SKM-1 (cell line): ENCODE measurements around the gene GATC.
"Not testable (repeated sequence)": the region's sequence is repeated elsewhere in the genome, so short reads cannot be mapped to it uniquely, and the experiment has no call there.

Experiments
- DNase-seq: peaks from one replicate; lab custom pipeline; 2025; ENCODE audit not compliant: unreplicated experiment; lab: John Stamatoyannopoulos, UW

The GATC gene

DNA sequence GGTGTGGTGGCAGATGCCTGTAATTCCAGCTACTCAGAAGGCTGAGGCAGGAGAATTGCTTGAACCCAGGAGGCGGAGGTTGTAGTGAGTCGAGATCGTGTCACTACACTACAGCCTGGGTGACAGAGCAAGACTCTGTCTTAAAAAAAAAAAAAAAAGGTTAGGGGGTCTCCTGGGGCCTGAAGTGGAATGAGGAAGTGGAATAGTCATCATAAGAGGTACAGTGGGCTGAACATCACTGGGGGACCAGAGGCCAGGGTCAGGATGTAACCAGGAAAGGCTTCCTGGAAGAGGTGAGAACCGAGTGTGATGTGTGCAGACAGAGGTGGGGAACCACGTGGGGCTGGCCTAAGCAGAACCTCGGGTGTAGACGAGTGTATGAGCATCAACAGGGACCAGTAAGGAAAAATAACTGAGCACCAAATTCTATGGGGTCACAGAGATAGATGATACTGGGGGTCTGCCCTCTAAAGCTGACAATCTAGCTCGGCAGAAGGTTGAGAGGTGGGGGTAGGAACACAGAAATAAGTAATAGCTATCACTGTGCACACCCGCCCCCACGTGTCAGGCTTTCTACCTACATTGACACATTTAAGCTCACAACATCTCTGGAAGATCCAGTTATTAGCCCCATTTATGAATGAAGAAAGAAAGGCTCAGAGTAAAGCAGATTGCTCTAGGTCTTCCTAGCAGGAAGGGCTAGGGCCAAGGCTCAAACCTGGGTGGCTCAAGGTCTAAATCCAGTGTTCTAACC is 13.3 kb upstream of the GATC start:
- DNase-seq: no peak

DNA sequence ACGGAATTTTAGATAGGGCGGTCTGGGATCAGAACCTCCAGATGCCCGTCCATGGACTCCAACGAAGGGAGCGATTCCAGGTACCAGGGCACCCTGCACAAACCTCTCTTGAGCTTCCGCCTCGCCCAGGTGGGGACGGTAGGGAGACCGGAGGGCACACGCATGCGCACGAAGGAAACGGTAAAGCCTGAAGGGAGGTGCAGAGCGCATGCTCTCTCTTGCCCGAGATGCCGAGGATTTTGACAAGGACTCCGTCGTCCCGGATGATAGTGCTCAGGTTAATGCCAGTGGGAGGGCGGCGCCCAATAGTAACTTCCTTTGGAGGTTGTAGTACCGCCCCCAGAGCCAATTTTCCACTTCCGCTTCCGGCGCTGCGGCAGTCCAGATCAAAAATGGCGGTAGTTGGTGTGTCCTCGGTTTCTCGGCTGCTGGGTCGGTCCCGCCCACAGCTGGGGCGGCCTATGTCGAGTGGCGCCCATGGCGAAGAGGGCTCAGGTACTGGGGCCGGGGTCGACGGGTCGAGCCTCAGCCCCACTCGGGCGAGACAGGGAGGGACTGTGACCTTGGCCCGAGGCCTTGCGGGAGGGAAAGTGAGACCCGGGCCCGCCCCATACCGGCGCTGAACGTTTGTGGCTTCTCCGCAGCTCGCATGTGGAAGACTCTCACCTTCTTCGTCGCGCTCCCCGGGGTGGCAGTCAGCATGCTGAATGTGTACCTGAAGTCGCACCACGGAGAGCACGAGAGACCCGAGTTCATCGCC is 8.3 kb upstream of the GATC start, which contains the start of gene COX6A1:
TSS of gene COX6A1 (plus strand) at position 379 of the 760 bp plus-strand sequence. CDS start at position 393, 14 bp downstream.
- DNase-seq: peak; percentile 89

DNA sequence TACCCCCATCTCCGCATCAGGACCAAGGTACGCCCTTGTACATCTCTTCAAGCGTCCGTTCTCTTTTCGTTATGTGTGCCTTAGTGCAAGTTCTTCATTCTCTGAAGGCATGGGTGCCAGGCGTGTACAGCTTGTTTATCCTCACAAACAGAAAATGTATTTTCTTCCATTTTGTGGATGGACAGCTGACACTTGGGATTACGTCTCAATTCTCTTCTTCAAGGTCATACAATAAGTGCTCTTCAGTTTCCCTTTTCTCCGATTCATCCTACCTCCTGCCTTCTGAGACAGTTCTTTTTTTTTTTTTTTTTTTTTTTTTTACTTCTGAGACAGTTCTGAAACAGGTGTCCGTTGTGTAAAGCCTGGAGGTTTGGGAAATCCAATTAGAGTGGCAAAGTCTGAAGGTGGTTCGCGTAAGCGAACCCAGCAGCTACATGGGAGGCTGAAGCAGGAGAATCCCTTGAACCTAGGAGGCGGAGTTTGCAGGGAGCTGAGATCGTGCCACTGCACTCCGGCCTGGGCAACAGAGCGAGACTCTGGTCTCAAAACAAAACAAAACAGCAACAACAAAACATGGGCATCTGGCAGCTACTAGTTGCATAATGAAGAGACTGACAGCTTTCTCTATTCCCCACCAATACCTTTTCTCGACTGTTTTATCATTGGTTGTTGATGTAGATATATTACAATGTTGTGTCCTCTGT is 7.6 kb upstream of the GATC start:
- DNase-seq: no peak

DNA sequence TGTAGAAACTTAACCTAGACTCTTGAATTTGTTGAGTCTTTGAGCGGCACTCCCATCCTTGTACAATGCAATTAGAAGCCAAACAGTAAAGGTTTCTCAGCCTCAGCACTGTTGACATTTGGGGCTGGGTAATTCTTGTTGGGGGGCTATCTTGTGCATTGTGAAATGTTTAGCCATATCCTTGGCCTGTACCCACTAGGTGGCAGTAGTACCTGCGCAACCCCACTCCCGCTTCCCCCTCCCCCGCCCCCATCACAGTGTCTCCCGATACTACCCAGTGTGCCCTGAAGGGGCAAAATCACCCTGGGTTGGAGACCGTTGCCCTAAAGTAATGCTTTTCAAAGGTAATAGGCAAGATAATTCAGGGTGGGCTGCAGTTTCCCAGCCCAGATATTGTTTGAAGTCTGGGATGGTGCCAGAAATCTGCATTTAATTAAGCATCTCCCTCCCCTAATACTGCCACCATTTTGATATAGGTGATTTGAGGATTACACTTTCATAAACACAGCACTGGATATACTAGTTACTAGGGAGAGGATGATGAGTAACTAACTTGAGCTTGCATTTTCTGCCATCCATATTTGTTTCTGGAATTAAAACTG is 6.5 kb upstream of the GATC start:
- DNase-seq: no peak

DNA sequence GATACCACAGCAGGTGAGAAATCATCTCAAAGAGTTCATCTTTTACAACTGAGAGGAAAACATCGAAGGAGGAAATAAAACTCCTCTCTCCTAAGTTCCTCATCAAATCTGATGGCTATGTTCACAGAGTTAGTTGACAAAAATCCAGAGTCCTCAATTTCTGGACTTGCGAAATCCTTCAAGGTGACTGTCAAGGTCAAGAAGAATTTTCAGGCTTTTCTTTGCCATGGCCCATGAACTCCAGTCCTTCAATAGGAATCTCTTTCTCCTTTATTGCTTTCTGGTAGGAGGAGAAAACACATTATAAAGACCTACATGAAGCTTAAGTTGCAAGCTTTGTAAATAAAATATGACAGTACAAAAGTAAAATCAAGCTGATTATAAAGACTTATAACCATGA is 1.6 kb upstream of the GATC start:
- no peak for DNase-seq

DNA sequence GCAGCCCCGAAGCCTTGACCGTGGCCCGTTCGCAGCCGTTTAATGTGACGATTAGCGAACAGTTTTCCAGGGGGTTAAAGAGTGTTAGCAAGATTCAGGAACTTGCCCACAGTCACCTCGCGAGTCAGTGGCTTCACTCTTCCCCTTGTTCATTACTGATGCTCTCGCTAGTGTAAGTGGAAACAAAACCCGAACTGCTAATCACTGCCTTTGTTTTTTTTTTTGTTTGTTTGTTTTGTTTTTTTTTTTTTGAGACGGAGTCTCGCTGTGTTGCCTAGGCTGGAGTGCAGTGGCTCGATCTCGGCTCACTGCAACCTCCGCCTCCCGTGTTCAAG is 567 bp downstream of the GATC start:
- not testable (repeated sequence) for DNase-seq

DNA sequence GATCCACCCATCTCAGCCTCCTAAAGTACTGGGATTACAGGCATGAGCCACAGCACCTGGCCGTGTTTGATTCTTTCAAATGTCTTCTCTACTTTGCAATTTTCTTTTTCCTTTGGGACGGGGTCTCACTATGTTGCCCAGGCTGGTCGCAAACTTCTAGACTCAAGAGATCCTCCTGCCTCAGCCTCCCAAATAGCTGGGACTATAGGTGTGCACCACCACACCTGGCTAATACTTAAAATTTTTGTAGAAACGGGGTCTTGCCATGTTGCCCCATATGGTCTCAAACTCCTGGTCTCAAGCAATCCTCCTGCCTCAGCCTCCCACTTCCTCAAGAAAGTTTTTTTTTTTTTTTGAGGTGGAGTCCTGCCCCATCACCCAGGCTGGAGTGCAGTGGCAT is 1.7 kb downstream of the GATC start:
- no peak for DNase-seq

DNA sequence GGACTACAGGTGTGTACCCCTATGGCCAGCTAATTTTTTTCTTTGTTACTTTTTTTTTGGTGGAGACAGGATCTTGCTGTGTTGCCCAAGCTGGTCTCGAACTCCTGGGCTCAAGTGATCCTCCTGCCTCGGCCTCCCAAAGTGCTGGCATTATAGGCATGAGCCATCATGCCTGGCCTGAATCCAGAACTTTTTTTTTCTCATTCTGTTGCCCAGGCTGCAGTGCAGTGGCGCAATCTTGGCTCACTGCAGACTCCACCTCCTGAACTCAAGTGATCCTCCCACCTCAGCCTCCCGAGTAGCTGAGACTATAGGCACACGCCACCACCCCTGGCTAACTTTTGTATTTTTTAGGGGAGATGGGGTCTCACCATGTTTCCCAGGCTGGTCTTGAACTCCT is 6.3 kb downstream of the GATC start:
- DNase-seq: not testable (repeated sequence)

DNA sequence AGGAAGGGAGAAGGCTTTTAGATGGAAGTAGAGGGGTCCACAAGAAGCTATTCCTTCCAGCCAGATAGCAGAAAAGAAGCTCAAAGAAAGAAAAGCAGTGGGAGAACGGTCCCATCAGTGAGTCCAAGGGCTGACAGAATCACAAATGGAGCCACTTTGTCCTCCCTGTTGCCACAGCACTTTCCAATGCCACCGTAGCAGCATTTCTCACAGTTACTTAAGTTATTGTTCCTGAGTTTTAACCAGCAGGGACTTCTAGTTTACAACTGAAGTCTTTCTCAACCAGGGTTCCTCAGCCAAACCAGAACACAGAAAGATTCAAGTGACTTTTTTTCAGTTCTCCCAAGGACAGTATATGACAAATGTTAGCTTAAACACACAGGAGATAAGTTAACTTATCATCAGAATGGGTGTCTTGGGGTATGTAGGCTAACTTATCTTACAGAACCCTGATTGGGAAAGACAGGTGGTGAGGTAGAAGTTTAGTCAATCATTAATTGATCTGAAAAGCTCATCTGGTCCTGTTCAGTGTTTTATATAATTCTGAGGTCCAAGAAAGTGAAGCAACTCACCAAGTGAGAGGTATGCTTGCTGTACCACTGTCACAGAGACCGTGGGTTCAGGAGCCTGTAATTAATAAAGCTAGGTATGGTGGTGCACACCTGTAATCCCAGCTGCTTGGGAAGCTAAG is 7.0 kb downstream of the GATC start:
- no peak for DNase-seq

DNA sequence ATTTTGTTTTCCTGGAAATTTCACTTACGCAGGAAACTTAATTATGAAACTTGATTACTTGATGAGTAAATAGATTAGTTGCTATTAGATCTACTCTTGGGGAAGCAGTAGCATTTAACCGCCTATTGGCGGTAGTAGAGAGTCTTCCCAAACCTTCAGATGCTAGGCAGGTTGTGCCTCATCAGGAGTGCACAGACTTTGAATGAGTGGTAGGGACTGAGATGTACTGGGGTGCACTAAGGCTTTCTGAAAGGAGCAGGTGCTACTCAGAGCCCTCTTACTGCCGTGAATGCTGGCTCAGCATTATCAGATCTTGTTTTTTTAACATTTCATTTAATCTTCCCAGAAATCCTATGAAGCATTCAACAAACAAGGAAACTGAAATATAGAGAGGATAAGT is 7.7 kb downstream of the GATC start:
- no peak for DNase-seq

DNA sequence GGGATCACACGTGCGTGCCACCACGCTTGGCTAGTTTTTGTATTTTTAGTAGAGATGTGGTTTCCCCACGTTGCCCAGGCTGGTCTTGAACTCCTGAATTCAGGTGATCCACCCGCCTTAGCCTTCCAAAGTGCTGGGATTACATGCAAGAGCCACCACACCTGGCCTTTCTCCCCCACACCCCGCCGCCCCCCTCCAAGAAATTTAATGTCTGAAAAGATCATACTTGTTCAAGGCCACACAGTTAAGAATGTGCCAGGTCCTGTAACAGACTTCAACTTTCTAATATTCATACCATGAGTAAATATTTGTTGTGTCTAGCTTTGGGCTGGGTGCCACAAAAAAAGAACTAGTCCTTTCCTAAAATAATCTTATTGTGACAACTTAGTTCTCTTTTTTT is 9.1 kb downstream of the GATC start:
- no peak for DNase-seq

DNA sequence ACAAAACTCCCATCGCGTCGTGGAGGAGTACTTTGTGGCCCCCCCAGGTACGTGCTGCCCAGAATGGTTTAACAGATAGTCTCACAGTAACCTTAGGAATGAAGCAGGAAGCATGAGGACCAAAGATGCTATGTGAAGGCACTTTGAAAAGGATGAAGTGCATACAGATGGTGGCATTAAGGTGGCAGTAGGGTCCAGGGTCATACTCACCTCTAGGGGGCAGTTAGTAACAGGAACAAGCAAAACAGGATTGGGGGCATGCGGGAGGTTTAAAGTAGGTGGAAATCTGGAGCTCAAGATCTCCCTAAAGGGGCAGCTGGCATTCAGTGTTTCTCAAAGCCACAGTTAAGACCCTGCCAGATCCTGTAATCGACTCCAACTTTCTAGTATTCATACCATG is 10.9 kb downstream of the GATC start:
- DNase-seq: no peak

DNA sequence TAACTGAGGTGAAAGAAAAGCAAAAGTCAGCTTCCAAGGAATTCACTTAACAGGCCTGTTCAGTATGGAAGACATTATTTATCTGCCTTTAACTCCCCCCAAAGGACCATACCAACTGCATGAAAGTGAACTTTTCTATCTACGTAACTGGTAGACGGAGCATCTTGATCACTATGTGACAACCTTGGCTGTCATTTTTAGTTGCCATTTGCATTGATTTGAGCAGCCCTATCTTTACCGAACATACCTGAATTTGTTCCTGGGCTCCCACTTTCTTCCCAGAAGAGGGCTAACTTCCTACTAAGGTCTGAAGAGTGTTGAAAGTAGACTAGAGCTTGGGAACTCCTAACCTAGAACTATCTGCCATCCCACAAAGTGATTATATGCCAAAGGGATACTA is 13.9 kb downstream of the GATC start:
- no peak for DNase-seq

DNA sequence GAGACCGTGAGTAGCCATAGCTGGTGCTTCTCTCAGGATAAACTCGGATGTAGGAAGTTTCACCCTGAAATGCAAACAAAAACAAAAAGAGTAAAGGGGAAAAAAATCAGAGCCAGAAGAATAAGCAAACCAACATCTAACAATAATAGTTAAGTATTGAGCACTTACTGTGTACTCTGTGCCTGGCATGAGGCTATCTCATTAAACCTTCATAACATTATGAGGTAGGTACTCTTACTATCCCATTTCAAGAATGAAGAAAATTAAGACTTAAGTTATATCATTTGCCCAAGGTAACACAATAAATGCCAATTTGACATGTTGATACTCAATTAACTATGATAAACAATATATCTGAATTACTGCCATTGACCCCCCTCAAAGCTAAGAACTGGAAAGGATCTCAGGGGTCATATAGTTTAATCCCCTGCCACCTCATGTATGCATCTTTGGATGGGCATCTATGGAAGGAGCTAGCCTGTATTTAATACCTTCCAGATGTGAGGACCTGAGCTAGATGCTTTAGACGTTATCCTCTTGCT is 15.9 kb downstream of the GATC start:
- DNase-seq: no peak

DNA sequence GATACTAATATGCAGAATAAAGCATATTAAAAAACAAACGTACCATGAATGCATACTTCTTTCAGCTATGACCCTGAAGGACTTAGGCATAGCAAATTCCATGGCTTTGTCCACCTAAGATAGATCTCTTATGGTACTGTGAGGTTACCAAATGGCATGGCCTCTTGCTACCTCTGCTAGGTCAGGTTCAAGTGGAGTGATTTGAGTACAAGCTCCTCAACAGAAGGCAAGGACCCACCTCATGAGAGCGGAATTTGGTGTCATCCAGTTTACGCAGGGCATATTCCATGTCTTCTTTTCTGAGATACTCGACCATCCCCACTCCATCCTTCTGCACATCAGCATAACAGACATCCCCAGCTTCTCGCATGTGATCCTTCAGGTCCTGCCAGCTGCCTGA is 17.5 kb downstream of the GATC start:
- no peak for DNase-seq

DNA sequence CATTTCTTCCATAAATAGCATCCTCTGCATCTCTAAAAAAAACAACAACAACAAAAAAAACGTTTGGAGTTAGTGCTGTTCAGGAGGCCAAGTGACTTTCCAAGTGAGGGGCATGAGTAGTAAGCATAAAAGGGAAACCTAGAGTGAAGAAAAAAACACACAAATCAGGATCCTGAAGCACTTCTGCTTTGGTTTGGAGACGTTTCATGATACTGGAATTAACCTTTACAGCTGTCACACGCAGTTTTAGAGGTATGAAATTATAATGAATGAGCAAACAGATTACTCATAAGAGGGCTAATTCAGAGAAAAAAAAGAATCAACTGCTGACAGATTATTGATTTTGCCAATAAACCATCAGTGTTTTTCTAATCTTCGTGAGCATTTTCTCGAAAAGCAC is 19.5 kb downstream of the GATC start:
- DNase-seq: no peak

DNA sequence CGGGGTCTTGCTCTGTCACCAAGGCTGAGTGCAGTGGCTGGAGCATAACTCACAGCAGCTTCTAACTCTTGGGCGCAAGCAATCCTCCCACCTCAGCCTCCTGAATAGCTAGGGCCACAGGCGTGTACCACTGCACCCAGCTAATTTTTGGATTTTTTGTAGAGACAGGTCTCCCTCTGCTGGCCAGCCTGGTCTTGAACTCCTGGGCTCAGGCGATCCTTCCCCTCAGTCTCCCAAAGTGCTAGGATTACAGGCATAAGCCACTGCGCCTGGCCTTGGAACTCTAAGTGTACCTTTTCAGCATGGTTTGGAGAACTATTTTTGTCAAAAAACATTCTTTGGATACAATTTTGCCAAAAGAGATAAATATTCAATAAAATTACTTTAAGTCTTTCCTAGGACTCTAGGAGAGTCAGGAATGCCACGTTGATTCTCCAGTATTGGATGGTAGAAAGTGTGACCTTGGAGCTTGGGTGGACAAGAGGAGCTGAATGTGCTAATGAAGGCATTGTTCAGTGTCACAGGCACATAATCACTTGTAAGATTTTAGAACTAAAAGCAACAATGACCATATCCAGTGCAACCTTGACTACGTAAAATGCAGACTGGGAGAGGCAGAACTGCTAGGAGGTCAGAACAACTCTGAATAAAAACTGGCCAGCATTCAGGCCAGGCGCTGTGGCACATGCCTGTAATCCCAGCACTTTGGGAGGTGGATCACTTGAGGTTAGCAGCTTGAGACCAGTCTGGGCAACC is 20.5 kb downstream of the GATC start:
- DNase-seq: no peak

DNA sequence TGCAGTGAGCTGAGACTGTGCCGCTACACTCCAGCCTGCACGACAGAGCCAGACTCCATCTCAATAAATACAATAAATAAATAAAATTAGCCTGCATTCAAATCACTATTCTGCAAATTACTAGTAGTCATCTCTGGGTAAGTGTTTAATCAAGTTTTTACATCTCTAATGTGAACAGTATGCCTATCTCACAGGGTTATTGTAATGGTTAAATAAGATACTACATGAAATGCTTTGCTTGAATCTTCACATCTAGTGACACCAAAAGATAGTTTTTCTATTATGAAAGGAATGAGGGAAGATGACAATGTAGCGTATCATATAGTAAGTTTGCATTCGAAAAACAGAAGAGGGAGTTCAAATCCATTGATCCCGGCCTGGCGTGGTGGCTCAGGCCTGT is 21.2 kb downstream of the GATC start:
- no peak for DNase-seq

DNA sequence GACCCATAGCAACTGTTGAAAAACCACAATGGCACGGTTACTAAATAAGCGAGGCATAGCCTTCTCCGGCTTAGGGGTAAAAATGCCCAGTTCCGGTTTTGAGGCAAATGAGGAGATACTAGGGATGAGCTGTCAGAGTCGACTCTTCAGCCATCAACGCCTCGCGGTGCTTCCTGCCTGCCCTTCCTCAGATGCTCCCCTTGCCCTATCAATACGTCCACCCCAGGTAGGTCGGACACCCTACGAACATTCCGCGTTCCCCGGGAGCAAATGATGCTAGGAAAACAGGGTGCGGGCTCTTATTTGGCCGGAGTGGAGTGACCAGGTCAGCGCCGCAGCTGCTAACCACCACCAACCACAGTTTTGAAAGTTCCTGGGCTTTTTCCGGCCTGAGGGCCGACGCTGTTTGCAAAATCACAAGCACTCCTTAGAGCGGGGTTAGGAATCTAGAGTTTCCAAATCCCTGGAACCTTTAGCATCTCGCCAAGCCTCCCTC is 22.1 kb downstream of the GATC start:
- DNase-seq: no peak
